Fibroblast of gingiva (primary cell): ENCODE data around the gene EXOSC7.
"Not testable (repeated sequence)": the region's sequence is repeated elsewhere in the genome, so short reads cannot be mapped to it uniquely, and the experiment has no call there.

ENCODE experiments used
- DNase-seq: peaks from one replicate; pipeline ENCODE4 v3.0.0-alpha.2; 2011; ENCODE audit warnings: low read depth

Gene EXOSC7

DNA sequence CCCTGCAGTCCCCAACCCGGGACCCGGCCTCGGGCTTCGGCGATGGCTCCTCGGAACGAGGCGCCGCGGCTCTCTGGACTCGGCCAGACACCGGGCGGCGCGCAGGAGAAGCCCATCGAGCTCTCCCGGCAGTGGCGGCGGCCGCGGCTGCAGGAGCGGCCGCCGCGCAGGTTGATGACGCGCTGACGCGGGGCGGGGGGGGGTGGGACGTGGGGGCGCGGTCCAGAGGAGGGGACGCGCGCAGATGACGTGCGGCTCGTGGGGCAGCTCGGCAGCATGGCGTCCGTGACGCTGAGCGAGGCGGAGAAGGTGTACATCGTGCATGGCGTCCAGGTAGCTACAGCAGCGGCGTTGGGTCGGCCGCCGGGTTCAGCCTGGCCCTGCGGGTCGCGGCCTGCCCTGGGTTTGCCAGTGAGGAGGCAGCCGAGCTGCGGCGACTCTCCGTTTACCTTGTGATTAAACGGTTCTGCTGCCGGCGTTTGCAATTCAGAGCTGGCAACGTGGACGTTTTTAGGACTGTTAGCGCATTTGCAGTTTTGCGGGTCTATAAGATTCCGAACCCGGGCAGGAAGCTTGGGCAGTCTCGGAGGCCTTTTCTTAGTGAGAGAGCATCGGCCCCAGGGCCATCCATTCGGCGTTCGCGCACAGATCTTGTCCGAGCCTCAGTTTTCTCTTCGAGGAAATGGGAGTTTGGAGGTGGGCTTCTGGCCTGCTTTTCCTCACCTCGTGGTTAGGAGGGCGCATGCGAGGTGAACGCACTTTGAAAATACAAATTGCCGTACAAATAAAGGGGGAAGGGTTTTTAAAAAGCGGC, at the start of gene EXOSC7, which contains the start of gene ZDHHC3:
TSS of gene EXOSC7 (plus strand) at position 243 of the 814 bp plus-strand sequence. CDS start at position 277, 34 bp downstream.
TSS of gene ZDHHC3 (minus strand) at position 173 of the 814 bp plus-strand sequence. CDS start 16,738 bp downstream, outside the sequence.
- peak; percentile 83 for DNase-seq

- DNase-seq: no peak
Observed at GRCh38 chr3:44926921-44927320, 49.1 kb upstream of the EXOSC7 start.

- DNase-seq: no peak
Observed at GRCh38 chr3:44927371-44927770, 48.7 kb upstream of the EXOSC7 start.

DNA sequence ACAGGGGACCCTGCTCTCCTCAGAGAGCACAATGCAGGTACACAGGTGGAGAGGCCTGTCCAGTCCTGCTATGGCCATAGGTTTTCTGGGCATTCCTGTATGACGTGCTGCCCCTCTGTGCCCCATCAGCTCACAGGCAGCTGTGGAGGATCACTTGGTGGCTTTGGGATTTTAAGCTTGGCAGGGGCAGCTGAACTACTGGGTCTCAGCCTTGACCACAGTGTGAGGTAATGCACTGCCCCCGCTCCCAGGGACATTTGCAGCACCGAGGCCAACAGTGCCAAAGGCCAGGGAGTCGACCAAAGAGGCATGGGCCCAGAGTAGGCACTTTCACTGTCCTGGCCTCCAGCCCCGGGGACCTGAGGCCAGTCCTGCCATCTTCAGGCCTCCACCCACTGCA, 46.3 kb upstream of the EXOSC7 start:
- DNase-seq: no peak

DNA sequence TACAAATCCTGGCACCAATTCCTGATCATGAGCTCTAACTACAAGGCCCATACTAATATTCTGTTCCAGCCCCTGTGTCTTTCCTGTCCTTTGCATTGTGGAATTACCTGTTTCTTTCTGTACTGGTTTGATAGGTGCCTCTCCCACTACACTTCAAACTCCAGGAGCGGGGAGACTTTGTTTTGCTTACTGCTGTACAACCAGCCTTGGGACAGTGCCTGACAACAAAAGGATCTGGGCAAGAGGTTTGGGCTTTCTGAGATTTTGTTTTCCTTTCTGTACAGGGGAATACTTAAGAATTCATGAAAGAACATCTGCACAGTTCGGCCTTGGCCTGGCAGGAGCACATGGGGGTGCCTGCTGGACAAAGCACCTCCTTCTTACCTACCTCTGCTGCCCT, 45.1 kb upstream of the EXOSC7 start:
- no peak for DNase-seq

- DNase-seq: no peak
Observed at GRCh38 chr3:44931791-44932190, 44.3 kb upstream of the EXOSC7 start.

DNA sequence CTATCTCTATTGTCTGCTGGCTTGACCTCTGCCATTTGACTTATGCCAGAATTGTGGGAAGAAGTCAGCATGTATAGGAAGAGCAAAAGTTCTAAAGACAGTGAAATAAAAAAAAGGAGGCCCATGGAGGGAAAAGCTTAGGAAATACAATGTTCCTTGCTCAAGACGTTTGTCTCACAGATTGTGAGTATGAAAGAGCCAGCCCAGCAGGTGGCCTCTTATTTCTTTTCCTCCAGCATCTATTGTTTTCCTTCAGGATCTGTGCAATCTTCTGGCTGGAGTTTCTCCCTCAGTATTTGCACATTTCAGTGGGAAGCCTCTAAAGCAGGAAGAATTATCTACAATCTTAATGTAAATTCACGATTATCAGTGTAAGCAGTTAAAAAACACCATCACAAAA, 43.8 kb upstream of the EXOSC7 start:
- no peak for DNase-seq

DNA sequence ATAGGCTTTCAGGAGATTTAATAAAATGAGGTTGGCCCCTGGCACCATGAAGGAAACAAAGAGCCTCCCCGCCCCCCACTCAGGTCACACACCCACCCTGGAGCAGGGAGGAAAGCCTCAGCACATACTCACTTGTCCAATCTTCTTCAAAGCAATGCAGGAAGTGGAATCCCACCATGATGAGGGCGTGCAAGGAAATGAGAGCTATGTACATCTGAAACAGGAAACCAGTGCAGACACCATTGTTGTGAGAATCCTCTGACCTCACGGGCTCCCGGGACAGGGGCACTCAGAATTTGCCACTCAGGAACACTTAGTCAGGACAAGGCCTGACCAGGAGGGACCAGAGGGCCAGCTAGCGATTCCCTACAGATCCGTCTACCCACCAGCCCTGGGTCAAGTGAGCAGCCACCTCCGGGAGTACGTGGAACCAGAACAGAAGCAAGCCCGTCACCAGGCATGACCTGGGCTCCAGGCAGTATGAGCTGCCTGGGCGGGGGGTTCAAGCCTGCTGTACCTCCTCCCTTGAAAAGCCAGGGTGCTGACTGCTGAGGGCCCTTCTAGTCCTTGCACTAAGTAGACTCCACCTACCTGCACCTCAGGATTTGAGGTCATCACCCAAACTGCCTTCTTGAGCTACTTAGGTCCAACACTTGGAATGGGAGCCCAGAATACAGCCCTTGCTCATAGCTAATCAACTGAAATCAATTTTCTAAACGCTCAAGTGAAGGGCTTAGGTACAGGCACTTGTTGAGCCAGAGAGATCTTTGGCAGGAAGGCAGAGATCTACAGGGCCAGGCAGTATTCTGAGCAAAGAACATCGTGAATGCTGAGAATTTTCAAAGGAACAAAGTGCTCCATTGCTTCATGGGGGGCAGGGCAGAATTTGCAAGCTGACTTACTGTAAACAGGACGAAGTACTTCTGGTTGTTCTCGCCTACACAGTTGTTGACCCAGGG, 42.8 kb upstream of the EXOSC7 start:
- DNase-seq: no peak

- peak; percentile 75 for DNase-seq
Observed at GRCh38 chr3:44939581-44940036, 36.4 kb upstream of the EXOSC7 start.

DNA sequence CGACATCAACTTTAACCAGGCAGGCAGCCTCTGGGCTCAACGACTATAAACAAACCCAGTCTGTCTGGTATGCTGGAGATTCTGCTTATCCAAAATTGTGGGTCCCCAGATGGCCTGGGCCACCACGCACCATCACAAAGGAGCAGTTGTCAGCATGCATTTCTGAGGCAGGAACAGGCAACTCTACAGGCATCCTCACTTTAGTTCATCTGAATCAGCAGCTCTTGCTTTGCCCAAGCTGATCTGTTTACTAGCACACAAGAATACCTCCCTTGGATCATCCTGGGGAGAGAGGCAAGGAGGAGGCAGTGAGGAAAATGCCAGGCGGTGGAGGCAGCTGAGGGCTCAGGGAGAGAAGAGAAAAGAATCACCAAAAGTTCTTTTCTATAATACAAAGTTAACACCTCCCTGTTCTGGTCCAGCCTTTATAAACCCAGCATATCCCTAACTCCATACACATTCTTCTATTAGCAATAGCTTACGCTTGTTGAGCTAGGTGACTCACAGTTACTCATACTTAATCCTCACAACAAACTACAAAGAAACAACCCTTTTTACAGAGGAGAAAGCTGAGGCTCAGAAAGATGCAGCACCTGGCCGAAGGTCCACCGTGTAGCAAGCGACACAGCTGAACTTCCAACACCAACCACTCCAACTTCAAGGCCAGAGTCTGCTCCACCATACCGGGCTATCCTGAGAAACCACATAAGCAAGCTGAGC, 33.7 kb upstream of the EXOSC7 start:
- no peak for DNase-seq

- DNase-seq: no peak
Observed at GRCh38 chr3:44948239-44948638, 27.8 kb upstream of the EXOSC7 start.

- not testable (repeated sequence) for DNase-seq
Observed at GRCh38 chr3:44949770-44950169, 26.3 kb upstream of the EXOSC7 start.

- DNase-seq: no peak
Observed at GRCh38 chr3:44950275-44950734, 25.7 kb upstream of the EXOSC7 start.

DNA sequence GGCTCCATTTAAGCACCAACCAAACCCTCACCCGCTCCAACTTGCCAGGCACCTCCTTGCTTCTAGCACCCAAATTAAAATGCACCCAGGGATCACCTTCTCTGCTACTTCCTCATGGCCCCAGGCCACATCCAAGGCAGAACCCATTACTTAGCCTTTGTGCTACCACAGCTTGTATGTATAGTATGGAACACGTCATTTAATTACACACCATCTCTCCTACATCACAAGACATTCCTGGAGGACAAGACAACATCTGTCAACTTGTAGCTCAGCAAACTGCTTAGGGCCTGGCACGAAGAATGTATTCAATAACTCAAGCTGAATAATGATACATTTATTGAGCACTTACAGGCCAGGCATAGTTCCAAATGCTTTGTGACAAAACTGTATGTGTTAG, 23.4 kb upstream of the EXOSC7 start:
- DNase-seq: no peak

- no peak for DNase-seq
Observed at GRCh38 chr3:44954304-44954703, 21.7 kb upstream of the EXOSC7 start.

GRCh38 chr3:44954962-44955361, 21.1 kb upstream of the EXOSC7 start:
- DNase-seq: peak; percentile 34

DNA sequence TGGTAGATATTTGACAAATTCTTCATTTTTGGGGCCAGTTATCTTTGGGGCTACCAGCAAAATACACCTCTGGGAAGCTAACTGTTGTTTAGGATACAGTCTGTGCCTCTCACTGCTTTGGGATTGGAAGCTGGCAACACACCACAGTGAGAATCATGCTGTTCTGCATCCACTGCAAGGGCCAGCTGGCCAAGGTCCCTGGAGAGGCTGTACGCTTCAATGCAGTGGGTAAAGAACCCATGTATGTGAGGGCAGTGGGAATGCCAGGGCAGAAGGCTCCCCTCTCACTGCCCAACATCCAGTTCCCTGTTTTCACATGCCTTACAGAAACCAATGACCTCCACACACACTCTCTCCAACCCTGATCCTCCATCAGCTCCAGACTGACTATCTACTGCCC, 20.1 kb upstream of the EXOSC7 start:
- DNase-seq: no peak

DNA sequence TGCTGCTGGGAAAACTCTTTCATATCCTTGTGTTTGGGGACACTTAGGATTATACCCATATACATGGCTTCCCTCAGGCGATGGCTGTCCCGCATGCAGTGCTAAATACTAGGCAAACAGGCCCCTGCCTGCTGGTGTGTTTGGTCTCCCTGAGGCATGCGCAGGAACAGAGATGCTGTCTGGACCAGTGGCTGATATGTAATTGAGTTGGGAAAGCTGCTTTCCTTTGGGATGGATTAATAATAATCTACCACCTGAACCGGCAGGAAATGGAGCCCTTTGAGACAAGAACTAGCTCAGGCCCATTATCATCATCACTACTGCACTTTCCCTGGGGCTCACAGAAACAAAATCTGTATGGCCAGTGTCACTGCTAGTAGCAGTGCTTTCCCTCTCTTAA, 18.1 kb upstream of the EXOSC7 start:
- DNase-seq: no peak

- DNase-seq: no peak
Observed at GRCh38 chr3:44958386-44958785, 17.7 kb upstream of the EXOSC7 start.

GRCh38 chr3:44960387-44961026, 15.5 kb upstream of the EXOSC7 start:
- peak; percentile 47 for DNase-seq

GRCh38 chr3:44961888-44962287, 14.2 kb upstream of the EXOSC7 start:
- DNase-seq: no peak
